HG03196 (cell line): ENCODE measurements around the gene TAS1R3.
A peak's percentile ranks its signal among the peaks of the same experiment; 100 is the strongest.

ENCODE experiments used
- ATAC-seq: cut with Tn5 transposase; IDR thresholded peaks from one replicate; pipeline ENCODE4 v1.9.1; 2021; ENCODE audit not compliant: unreplicated experiment

Gene TAS1R3

GRCh38 chr1:1294250-1294890 lies 36.7 kb upstream of the TAS1R3 start:
- no peak for ATAC-seq

GRCh38 chr1:1295154-1295923 lies 35.7 kb upstream of the TAS1R3 start:
- ATAC-seq, result no peak

GRCh38 chr1:1296070-1297061 lies 34.7 kb upstream of the TAS1R3 start:
- ATAC-seq, result no peak

- no peak for ATAC-seq
Observed at GRCh38 chr1:1297802-1298424, 33.2 kb upstream of the TAS1R3 start.

GRCh38 chr1:1298861-1299685 lies 32.0 kb upstream of the TAS1R3 start:
- no peak for ATAC-seq

- no peak for ATAC-seq
Observed at GRCh38 chr1:1299686-1300351, 31.3 kb upstream of the TAS1R3 start.

GRCh38 chr1:1300352-1300739 lies 30.7 kb upstream of the TAS1R3 start:
- no peak for ATAC-seq

- ATAC-seq, result no peak
Observed at GRCh38 chr1:1302006-1302430, 29.1 kb upstream of the TAS1R3 start.

- no peak for ATAC-seq
Observed at GRCh38 chr1:1302951-1303509, 28.1 kb upstream of the TAS1R3 start.

GRCh38 chr1:1303736-1304135 lies 27.3 kb upstream of the TAS1R3 start:
- ATAC-seq, result no peak

- no peak for ATAC-seq
Observed at GRCh38 chr1:1304331-1305299, 26.5 kb upstream of the TAS1R3 start.

- ATAC-seq, result no peak
Observed at GRCh38 chr1:1305300-1306069, 25.6 kb upstream of the TAS1R3 start.

- no peak for ATAC-seq
Observed at GRCh38 chr1:1306070-1306660, 24.9 kb upstream of the TAS1R3 start.

GRCh38 chr1:1306661-1307260 lies 24.3 kb upstream of the TAS1R3 start:
- ATAC-seq, result no peak

GRCh38 chr1:1307261-1307922 lies 23.7 kb upstream of the TAS1R3 start:
- peak; percentile 5 for ATAC-seq
